HS-5 (cell line): ENCODE data around the gene LRRN2.

Experiments
- DNase-seq: peaks from one replicate; pipeline ENCODE4 v3.0.0-alpha.2; 2012; ENCODE audit warnings: low read depth

The LRRN2 gene

GRCh38 chr1:204600203-204600602, 85.3 kb downstream of the LRRN2 start:
- no peak for DNase-seq

- DNase-seq: no peak
Observed at GRCh38 chr1:204599596-204599995, 85.9 kb downstream of the LRRN2 start.

DNA sequence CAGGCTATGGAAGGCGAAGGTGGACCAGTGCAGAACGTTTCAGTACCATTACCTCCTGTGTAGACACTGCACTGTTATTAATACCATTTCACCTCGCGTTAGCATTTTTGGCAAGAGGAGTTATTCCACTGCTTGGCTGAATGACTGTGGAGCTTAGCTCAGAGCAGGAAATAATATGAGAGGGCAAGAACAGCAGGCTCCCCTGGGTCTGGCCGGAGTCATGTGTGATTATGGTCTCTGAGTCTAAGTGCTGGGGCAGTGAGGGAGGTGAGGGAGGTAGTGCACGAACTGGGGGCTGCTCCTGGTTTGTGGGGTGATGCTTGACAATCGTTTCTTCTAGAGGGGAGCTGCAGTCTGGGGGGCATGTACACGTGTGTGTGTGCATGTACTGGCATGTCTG, 86.4 kb downstream of the LRRN2 start:
- DNase-seq: no peak

DNA sequence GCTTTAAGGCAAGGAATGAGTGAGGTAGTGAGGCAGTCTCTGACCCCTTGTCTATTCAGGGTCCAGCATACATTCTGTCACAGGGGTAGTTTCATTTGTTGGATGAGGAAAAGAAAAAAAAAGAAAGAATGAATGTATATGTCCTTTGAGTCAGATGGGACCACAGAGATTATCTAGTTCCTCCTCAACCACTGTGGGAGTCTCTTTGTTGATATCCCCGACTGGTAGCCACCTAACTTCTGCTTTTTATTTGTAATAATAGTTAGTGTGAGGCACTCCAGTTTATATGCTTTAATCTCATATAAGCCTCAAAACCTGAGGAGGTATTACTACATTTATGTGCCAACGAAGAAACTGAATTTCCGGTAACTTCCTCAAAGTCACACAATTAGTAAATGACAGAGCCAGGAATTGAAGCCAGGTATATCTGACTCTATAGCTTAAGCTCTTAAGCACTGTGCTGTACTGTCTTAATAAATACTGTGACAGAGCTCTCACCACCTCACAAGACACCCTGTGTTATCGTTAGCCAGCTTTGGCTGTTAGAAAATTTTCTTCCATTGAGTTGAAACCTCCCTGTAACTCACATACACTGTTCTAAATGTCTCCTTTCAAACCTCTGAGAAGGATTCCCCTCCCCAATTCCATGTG, 87.1 kb downstream of the LRRN2 start:
- no peak for DNase-seq

DNA sequence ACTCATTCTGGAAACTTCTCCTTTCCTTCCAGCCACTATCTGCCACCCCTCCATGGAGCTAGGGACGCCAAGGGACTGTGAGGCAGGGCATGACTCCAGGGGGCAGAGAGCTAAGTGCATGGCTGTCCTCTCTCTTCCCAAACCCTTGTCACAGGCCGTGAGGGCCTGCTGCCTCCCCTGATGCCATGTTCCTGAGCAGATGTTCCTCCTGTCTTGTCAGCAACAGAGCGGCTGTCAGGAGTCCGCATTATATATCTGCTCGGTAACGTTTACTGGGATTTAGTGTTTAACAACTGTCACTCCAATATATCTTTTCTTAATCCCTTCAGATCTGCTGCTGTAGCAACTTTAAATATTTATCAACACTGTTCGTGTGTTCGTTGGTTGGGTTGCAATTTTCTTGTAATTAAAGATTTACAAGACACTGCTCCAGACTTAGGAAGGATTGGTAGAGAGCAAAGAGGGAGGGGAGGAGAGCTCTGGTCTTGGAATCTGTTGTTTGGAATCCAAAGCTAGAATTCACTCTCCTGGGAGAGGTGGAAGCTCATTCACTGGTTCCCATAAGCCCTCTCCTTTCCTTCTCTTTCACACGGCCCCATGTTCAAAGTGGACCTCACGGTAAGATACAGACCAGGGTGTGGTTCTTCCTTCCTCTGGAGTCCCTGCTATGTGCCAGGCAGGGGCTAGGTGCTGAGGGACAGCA, 93.1 kb downstream of the LRRN2 start:
- DNase-seq: no peak

GRCh38 chr1:204591473-204592090, 94.0 kb downstream of the LRRN2 start:
- peak; percentile 55 for DNase-seq

- no peak for DNase-seq
Observed at GRCh38 chr1:204589409-204590038, 96.0 kb downstream of the LRRN2 start.

GRCh38 chr1:204588826-204589225, 96.7 kb downstream of the LRRN2 start:
- DNase-seq: no peak

DNA sequence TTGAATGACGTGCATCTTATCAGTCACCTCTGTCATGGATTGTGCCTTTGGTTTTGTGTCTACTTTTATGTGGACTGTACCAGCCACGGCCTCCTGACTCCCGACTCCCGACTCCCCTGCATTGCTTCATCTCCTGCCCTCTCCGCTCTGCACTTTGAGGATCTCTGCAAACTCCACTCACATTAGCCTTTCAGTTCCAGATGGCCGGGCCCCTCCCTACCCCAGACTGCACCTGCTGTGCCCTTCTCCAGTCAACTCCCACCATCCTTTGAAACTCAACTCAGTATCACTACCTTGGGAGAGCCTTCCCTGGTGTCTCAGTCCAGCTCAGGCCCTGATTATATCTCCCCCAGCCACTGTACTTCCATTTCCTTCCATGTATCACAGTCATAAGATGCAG, 97.9 kb downstream of the LRRN2 start:
- no peak for DNase-seq

DNA sequence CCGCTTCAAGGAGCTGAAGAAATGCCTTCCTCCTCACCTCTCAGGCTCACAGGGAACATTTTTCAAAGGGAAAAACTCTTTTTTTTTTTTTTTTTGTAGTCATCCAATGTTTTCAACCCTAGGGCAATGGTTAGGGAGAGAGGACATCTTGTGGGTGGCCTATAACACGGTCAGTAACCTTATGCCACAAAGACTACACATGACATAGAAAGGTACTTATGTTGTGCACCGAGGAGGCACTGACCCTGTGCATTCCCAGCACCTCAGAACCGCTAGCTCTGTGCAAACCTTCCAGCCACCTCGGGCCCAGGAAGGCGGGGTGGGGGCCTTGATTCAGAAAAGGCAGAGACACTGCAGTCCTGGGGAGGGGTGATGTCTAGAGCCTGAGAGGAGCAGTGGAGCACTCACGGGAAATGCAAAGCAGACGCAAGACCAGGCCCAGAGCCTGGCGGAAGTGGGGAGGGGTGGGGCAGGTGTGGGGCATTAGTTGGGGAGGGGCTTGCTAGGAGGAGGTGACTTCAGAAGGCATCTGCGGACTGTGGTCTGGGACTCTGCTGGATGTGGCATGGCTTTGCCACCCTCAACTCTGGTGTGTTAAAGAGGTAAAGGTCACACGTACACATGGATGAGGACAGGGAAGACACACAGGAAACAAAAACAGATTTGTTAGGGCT, 100.7 kb downstream of the LRRN2 start:
- no peak for DNase-seq

- DNase-seq: no peak
Observed at GRCh38 chr1:204583909-204584632, 101.5 kb downstream of the LRRN2 start.

DNA sequence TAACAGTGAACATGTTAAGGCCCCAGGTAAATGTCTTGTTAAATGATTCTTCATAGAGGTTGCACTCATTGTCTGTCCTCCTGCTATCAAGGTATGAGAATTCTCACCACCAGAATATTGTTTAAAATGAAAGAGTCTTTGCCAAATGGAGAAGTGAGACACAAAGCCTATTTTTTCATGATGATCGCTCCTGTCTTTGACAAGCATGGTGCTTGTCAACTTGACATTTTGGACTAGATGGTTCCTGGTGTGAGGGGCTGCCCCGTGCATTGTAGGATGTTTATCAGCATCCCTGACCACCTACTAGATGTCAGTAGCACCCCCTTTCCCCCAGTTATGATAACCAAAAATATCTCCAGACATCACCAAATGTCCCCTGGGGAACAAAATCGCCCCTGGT, 103.8 kb downstream of the LRRN2 start:
- no peak for DNase-seq

DNA sequence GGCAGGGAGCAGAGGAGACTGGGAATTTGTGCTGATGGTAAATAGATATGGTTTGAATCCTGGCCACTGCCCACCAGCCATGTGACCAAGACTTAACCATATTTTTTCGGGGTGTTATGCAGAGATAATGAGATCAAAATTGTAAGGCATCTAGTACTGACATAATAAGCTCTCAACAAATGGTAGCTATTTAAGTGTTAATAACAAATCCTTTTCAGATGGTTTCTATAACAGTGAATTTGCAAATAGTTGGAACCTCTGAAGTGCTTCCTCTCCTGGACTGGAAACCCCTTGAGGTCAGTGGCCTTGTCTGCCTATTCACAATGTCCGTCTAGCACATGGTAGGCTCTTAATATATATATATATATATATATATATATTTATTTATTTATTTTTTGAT, 104.7 kb downstream of the LRRN2 start:
- no peak for DNase-seq

GRCh38 chr1:204579681-204580080, 105.9 kb downstream of the LRRN2 start:
- no peak for DNase-seq

DNA sequence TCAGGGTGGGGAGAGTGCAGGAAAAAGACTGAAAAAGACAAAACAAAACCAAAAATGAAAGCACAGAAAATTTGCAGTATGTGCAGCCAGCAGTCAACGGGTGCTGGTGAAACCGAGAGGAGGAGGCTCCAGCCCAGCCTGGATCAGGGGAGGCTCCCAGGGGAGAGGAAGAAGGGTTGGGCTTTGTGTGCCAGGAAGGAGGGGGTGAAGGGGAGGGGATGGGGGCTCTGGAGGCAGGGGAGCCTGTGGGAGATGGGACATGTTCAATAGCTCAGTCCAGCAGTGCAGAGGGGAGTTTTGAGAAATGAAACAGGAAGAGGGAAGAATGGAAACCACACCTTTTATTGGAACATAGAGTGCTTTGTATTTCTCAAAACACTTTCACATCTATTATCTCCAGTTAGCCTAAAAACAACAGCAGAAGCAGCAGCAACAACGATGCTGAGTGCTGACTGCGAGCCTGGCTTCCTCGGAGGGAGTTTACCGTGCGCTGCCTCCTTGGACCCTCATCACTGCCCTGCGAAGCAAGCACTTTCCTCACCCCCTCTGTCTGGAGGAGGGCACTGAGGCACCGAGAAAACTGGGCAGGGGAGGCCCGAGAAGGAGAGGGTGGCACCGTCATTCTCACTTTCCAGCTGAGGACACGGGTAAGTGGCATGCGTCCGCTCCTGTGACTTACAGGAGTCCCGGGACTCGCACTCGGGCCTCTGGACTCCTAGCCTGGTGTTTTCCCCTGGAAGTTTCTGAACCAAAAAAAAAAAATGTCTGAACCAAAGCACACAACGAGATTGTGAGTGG, 106.5 kb downstream of the LRRN2 start:
- DNase-seq: no peak

DNA sequence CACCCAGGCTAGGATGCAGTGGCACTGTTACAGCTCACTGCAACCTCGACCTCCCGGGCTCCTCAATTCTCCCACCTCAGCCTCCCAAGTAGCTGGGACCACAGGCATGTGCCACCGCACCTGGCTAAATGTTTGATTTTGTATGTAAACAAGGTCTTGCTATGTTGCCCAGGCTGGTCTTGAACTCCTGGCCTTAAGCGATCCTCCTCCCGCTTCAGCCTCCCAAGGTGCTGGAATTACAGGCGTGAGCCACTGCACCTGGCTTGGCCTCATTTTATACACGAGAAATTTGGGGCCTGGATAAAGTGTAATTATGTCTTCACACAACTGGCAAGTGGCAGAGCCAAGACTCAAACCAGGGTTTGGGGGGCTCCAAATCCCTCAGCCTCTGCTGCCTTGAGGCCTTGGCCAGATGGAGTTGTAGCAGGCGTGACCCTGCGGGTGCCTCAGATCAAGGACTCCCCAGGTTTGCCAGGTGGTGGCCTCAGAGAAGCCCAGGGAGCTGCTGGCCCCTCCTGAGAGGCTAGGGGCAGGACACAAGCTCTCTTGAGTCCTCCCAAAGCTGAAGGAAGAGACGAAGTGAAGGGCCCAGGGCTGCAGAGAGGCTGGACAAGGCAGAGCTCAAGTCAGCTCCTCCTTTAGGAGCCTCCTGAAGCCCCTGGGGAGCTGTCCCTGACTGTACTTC, 107.6 kb downstream of the LRRN2 start:
- DNase-seq: no peak

DNA sequence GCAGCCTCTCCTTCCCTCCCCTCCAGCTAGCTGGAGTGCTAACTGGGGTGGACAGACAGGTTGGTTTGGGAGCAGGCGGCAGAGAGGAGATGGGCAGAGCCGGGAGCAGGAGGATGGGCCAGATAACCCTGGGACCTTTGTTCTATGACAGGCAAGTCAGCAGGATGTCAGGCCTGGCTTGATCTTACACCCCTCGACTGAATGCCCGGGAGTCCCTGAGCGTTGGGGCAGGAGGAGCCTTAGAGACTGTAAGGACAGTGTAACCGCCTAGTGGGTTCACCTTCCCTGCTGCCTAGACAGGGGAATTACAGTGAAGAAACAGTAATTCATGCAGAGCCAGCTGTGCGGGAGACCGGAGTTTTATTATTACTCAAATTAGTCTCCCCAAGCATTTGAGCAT, 109.1 kb downstream of the LRRN2 start:
- DNase-seq: no peak

- no peak for DNase-seq
Observed at GRCh38 chr1:204575221-204576190, 110.0 kb downstream of the LRRN2 start.

DNA sequence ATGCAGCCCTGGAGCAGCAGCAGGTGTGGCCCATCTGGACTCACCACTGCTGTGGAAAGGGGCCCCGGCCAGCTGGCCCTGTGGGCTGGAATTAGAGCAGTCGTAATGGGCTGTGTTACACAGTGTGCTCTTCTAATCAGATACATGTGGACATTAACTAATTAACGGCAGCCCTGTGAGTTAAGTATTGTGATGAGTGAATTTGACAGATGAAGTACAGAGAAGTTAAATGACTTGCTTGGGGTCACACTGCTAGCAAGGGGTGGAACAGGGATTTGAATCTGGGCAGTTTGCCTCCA, 110.7 kb downstream of the LRRN2 start:
- DNase-seq: no peak
